HG03135 (cell line): ENCODE data around the gene PIWIL4.
"Not testable (repeated sequence)": the region's sequence is repeated elsewhere in the genome, so short reads cannot be mapped to it uniquely, and the experiment has no call there.

Experiments used
- ATAC-seq: cut with Tn5 transposase; IDR thresholded peaks from one replicate; pipeline ENCODE4 v1.9.1; 2021; ENCODE audit warnings: mild to moderate bottlenecking, moderate library complexity; ENCODE audit not compliant: unreplicated experiment

The PIWIL4 gene

GRCh38 chr11:94583866-94584500 lies 16.8 kb downstream of the PIWIL4 start:
- no peak for ATAC-seq

- no peak for ATAC-seq
Observed at GRCh38 chr11:94584978-94585377, 17.8 kb downstream of the PIWIL4 start.

GRCh38 chr11:94585399-94585798 lies 18.2 kb downstream of the PIWIL4 start:
- ATAC-seq = no peak

GRCh38 chr11:94586546-94586945 lies 19.4 kb downstream of the PIWIL4 start:
- no peak for ATAC-seq

- ATAC-seq = no peak
Observed at GRCh38 chr11:94586978-94587377, 19.8 kb downstream of the PIWIL4 start.

GRCh38 chr11:94588366-94588942 lies 21.3 kb downstream of the PIWIL4 start:
- ATAC-seq = peak; percentile 26

- ATAC-seq = no peak
Observed at GRCh38 chr11:94590352-94591041, 23.3 kb downstream of the PIWIL4 start.

GRCh38 chr11:94593030-94593429 lies 25.9 kb downstream of the PIWIL4 start:
- peak; percentile 78 for ATAC-seq

GRCh38 chr11:94595076-94595475 lies 27.9 kb downstream of the PIWIL4 start:
- ATAC-seq = peak; percentile 39

GRCh38 chr11:94597896-94598295 lies 30.7 kb downstream of the PIWIL4 start:
- no peak for ATAC-seq

- no peak for ATAC-seq
Observed at GRCh38 chr11:94599510-94599909, 32.3 kb downstream of the PIWIL4 start.

- ATAC-seq = peak; percentile 90
Observed at GRCh38 chr11:94602430-94603372, 35.5 kb downstream of the PIWIL4 start.

GRCh38 chr11:94603587-94603986 lies 36.4 kb downstream of the PIWIL4 start:
- ATAC-seq = no peak

GRCh38 chr11:94604482-94604881 lies 37.3 kb downstream of the PIWIL4 start:
- no peak for ATAC-seq

- no peak for ATAC-seq
Observed at GRCh38 chr11:94613120-94613519, 46.0 kb downstream of the PIWIL4 start.

GRCh38 chr11:94623120-94623735 lies 56.1 kb downstream of the PIWIL4 start:
- peak; percentile 90 for ATAC-seq

- not testable (repeated sequence) for ATAC-seq
Observed at GRCh38 chr11:94625422-94625821, 58.3 kb downstream of the PIWIL4 start.

- not testable (repeated sequence) for ATAC-seq
Observed at GRCh38 chr11:94627003-94627560, 59.9 kb downstream of the PIWIL4 start.

GRCh38 chr11:94629741-94630140 lies 62.6 kb downstream of the PIWIL4 start:
- no peak for ATAC-seq

- ATAC-seq = no peak
Observed at GRCh38 chr11:94630221-94630620, 63.1 kb downstream of the PIWIL4 start.
